Right lobe of liver (tissue), 6 donors: ENCODE data around the gene FARS2. TPM values are rescaled to one million over a fixed set of nuclear protein-coding genes. Genes with fewer than 3 reads are reported as not detected.

Experiments used
- ATAC-seq, 4 donors: fragments of 200-7000 bp; cut with Tn5 transposase; one replicate each; pipeline ENCODE4 v1.9.1; 2020; ENCODE audit warnings: mild to moderate bottlenecking in 4 of 4, moderate library complexity in 4 of 4
- DNase-seq, 3 donors: peaks; one replicate each; pipeline ENCODE4 v3.0.0-alpha.2; 2020
- H3K27ac ChIP-seq, 3 donors: fragments of 200-600 bp; one replicate each; pipeline ENCODE4 v1.8.0; 2022
- H3K27me3 ChIP-seq, 2 donors: fragments of 200-600 bp; one replicate each; pipeline ENCODE4 v1.8.0; 2022
- H3K36me3 ChIP-seq, 4 donors: fragments of 200-600 bp; sonication (generic) in 1 of 4; one replicate each; pipeline versions ENCODE4 v1.5.1 to v1.8.0; 2017 to 2022; ENCODE audit warnings: control low read depth in 1 of 4
- H3K4me1 ChIP-seq, 4 donors: fragments of 200-600 bp; sonication (generic) in 1 of 4; one replicate each; pipeline versions ENCODE4 v1.5.1 to v1.8.0; 2017 to 2022; ENCODE audit warnings: control low read depth in 1 of 4
- H3K4me3 ChIP-seq, 3 donors: fragments of 200-600 bp; one replicate each; pipeline ENCODE4 v1.8.0; 2022
- H3K9me3 ChIP-seq, 4 donors: fragments of 200-600 bp; sonication (generic) in 1 of 4; one replicate each; pipeline versions ENCODE4 v1.5.1 to v1.8.0; 2017 to 2022; ENCODE audit warnings: control low read depth in 1 of 4
- CTCF ChIP-seq, 4 donors: fragments of 200-600 bp in 3 of 4; fragments of 450-650 bp in 1 of 4; IDR thresholded peaks; one replicate each; pipeline versions ENCODE4 v1.5.1 to v1.8.0; 2016 to 2022; ENCODE audit warnings: antibody characterized with exemption in 4 of 4, mild to moderate bottlenecking in 2 of 4
- POLR2A ChIP-seq: fragments of 450-650 bp; IDR thresholded peaks from one replicate; pipeline ENCODE4 v1.6.1; 2017; ENCODE audit warnings: antibody characterized with exemption, mild to moderate bottlenecking
- WGBS: methylation state at CpG from one replicate; pipeline ENCODE4 v1.1.6; 2018; ENCODE audit warnings: low coverage, low lambda C conversion rate; ENCODE audit not compliant: insufficient coverage; ENCODE audit errors: missing lambda C conversion rate; 5-methylcytosine and 5-hydroxymethylcytosine counted together
- intact Hi-C, 2 donors: fragments of 100-400 bp; cut with DNase I; formaldehyde crosslinking; loops; one replicate each; pipeline versions ENCODE4 v1.11.2 to v1.14.1; 2022
- total RNA-seq, 6 experiments: library from RNA; depleted of rRNA in 2 of 6; stranded (reverse); fragments of >200 nt in 2 of 6; fragmentation: NEBNext Ultra II Directional in 3 of 6; extraction: Animal tissue kit (Norgen Biotek cat#: 25700) in 3 of 6; gene quantifications; one replicate each; pipeline versions ENCODE4 v1.1.0 to v1.2.4, GENCODE V29; 2016 to 2023
- donor health status: DM: no; HTN: yes; CAD: no.
- donor health status: DM: no; HTN: no; CAD: no.
- donor health status: DM: no; HTN: no; CAD: no.
- donor health status: DM: no; HTN: yes; CAD: no.
- donor health status: DM: no; HTN: yes; CAD: no.

Gene FARS2
- total RNA-seq, 6 experiments from 2014 or later: 7.2 to 12.9 (median 11.7) TPM

DNA sequence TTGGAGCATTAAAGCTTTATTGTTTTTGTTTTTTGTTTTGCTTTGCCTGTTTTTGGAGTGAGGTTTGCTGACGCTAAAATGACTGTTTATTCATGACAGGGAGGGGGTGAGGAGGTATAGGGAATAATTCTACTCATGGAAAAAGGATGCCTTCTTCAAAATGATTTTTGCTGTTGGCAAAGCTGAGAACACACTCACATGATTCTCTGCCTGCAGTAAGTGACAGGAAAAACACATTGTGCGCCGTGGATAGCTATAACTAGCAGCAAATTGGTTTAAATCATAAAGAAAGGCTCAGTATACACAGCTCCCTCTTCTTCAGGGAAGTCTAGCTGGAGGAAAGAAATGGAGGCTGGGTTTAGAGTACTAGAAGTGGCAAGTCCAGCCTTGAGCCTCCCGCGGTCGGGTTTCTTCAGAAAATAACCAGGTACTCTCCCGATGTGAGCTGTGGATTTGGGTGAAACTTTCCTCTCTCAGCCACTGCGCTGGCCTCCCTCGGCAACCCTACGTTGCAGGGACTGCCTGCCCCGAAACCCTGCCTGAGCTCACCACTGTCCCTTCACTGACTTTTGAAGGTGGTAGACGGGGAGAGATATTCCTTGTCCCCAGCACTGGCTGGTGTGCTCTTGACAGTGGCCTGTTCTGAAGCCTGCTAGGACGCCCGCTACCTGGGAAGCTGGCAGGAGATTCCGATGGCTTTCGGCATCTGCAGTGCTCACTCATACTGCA, 467.2 kb downstream of the FARS2 start:
- WGBS: 99% methylated on average over 5 of the region's 16 CpGs
- no peaks in the 10 kb centered on the region for H3K27me3 ChIP-seq
- ATAC-seq (no peak), DNase-seq (no peak)
- H3K9me3 ChIP-seq: no peaks in the 10 kb centered on the region
- no peak overlapping the region for H3K27ac ChIP-seq
- no peak for TF ChIP-seq CTCF (IDR thresholded peaks at IDR 0.05)
- TF ChIP-seq POLR2A: no peak
- intact Hi-C loops: no loop called here
- H3K4me3 ChIP-seq: no peak overlapping the region
- H3K4me1 ChIP-seq: no peaks in the 10 kb centered on the region
- no peaks in the 10 kb centered on the region for H3K36me3 ChIP-seq

GRCh38 chr6:5729080-5729434, 467.7 kb downstream of the FARS2 start:
- no peak for DNase-seq
- no peak for TF ChIP-seq CTCF (IDR thresholded peaks at IDR 0.05)
- no peak for TF ChIP-seq POLR2A
- Histone ChIP-seq H3K4me1 (no peaks in the 10 kb centered on the region), H3K4me3 (no peak overlapping the region), H3K36me3 (no peaks in the 10 kb centered on the region), H3K27me3 (no peaks in the 10 kb centered on the region), H3K9me3 (no peaks in the 10 kb centered on the region), H3K27ac (no peak overlapping the region)
- no peak for ATAC-seq
- intact Hi-C loops: no loop called here
- WGBS: 72% methylated on average over 3 of the region's 8 CpGs

DNA sequence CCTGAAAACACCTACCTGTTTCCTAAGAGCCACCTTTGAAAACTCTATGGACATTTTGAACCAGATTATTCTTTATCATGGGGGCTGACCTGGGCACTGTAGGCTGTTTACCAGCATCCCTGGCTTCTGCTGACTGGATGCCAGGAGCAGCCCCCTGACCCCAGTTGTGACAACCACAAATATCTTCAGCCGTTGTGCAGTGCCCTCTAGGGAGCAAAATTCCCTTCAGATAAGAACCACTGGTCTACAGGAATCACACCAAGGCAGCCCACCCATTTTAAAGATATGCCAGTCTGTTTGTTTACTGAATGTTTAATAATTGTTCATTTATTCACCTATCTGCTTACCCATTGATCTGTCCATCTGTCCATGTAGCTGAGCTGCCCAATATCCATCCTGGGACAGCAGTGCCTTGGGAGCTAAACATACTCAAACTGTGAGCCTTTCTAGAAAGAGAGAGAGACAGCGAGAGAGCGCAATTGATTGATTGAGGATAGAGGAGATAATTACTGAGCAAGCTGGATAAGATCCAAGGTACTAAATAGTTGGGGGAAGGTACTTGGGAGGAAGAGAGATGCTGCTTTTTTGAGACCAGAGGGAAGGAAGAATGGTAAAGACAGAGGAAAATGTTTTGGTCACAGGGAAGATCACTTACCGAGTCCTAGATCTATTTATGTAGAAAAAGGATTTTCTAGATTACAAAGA, 468.7 kb downstream of the FARS2 start:
- TF ChIP-seq CTCF (IDR thresholded peaks at IDR 0.05) (no peak), POLR2A (no peak)
- ATAC-seq (no peak), DNase-seq (no peak)
- WGBS: 70% methylated on average over 4 of the region's 4 CpGs
- Histone ChIP-seq H3K4me3 (no peak overlapping the region), H3K27me3 (no peaks in the 10 kb centered on the region), H3K9me3 (no peaks in the 10 kb centered on the region), H3K36me3 (no peaks in the 10 kb centered on the region), H3K27ac (no peak overlapping the region), H3K4me1 (no peaks in the 10 kb centered on the region)
- intact Hi-C loops: no loop called here

DNA sequence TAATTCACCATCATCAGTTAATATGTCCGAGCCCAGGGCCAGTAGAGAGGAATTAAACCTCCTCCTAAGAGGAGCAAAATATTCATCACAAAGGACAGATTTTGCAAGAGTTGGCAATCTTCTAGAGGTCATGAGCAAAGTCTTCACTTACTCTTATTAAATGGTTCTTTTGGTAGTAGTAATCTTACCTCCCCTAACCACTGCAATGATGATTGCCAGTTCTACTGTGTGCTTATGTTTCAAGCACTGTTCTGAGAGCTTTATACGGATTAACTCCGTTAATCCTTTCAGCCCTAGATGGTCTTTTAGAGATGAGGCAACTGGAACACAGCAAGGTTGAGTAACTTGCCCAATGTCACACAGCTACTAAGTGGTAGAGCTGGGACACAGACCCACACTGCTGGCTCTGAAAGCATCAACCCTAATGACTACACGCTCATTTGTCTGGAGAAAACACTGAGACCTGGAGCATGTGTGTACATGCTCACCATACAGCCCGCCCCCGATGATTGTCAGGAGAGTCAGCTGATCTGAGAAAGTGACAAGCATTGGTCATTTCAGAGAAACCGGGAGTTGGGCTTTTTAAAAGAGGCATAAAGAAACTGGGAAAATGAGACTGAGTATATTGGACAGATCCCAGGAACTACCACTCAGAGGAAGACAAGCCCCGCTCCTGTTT, 469.4 kb downstream of the FARS2 start:
- no peak overlapping the region for H3K4me3 ChIP-seq
- H3K36me3 ChIP-seq: no peaks in the 10 kb centered on the region
- intact Hi-C loops: no loop called here
- TF ChIP-seq POLR2A (no peak), CTCF (IDR thresholded peaks at IDR 0.05) (no peak)
- H3K27me3 ChIP-seq: no peaks in the 10 kb centered on the region
- WGBS: 100% methylated on average over 5 of the region's 8 CpGs
- no peak overlapping the region for H3K27ac ChIP-seq
- no peaks in the 10 kb centered on the region for H3K9me3 ChIP-seq
- no peak for DNase-seq
- H3K4me1 ChIP-seq: no peaks in the 10 kb centered on the region
- no peak for ATAC-seq
